ENCODE results near the gene C11orf68.

GRCh38 chr11:65937766-65938165 lies 18.9 kb upstream of the C11orf68 start:
- TF ChIP-seq, protein P1, sequence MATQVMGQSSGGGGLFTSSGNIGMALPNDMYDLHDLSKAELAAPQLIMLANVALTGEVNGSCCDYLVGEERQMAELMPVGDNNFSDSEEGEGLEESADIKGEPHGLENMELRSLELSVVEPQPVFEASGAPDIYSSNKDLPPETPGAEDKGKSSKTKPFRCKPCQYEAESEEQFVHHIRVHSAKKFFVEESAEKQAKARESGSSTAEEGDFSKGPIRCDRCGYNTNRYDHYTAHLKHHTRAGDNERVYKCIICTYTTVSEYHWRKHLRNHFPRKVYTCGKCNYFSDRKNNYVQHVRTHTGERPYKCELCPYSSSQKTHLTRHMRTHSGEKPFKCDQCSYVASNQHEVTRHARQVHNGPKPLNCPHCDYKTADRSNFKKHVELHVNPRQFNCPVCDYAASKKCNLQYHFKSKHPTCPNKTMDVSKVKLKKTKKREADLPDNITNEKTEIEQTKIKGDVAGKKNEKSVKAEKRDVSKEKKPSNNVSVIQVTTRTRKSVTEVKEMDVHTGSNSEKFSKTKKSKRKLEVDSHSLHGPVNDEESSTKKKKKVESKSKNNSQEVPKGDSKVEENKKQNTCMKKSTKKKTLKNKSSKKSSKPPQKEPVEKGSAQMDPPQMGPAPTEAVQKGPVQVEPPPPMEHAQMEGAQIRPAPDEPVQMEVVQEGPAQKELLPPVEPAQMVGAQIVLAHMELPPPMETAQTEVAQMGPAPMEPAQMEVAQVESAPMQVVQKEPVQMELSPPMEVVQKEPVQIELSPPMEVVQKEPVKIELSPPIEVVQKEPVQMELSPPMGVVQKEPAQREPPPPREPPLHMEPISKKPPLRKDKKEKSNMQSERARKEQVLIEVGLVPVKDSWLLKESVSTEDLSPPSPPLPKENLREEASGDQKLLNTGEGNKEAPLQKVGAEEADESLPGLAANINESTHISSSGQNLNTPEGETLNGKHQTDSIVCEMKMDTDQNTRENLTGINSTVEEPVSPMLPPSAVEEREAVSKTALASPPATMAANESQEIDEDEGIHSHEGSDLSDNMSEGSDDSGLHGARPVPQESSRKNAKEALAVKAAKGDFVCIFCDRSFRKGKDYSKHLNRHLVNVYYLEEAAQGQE (IDR thresholded peaks at IDR 0.05; ENCODE audit: insufficient read depth in 1 of 2, low read depth in 2 of 2, low read length in 2 of 2): no peak
- TF ChIP-seq TAF1 (IDR thresholded peaks at IDR 0.05; ENCODE audit: borderline replicate concordance, insufficient read depth, low read length) (no peak), POLR2AphosphoS5 (IDR thresholded peaks at IDR 0.05; ENCODE audit: low read depth, low read length) (no peak)

Data from PFSK-1 (cell line).